CD4-positive, alpha-beta T cell treated with Interleukin-17A for 1 hour (primary cell): ENCODE results near the gene ALOX12B.
"Not testable (repeated sequence)": the region's sequence is repeated elsewhere in the genome, so short reads cannot be mapped to it uniquely, and the experiment has no call there.

Source experiments
- DNase-seq: peaks from one replicate; pipeline ENCODE4 v3.0.0-alpha.2; 2020

ALOX12B gene

GRCh38 chr17:8041249-8041928, 46.1 kb downstream of the ALOX12B start:
- peak; percentile 54 for DNase-seq

DNA sequence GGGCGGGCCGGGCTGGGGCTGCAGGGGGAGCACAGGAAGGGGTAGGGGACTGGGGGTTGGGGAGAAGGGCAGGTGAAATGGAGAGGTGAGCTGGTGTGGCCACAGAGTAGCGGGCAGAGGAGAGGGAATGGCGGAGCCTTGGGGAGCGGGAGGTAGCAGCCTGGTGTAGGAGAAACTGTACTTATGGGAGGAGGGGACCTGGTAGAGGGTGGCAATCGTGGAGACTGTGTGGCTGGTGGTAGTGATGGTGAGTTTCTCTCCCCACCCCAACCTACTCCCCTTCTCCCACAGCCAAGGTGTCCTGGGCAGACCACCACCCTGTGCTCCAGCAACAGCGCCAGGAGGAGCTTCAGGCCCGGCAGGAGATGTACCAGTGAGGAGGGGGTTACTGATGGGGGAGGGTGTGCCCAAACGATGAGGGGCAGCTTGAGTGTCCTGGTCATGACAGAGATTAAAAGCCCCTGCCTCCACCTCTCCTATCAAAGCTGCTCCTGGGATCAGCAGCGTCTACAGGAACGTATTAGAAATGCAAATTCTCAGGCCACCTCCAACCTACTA, 47.8 kb downstream of the ALOX12B start:
- no peak for DNase-seq

DNA sequence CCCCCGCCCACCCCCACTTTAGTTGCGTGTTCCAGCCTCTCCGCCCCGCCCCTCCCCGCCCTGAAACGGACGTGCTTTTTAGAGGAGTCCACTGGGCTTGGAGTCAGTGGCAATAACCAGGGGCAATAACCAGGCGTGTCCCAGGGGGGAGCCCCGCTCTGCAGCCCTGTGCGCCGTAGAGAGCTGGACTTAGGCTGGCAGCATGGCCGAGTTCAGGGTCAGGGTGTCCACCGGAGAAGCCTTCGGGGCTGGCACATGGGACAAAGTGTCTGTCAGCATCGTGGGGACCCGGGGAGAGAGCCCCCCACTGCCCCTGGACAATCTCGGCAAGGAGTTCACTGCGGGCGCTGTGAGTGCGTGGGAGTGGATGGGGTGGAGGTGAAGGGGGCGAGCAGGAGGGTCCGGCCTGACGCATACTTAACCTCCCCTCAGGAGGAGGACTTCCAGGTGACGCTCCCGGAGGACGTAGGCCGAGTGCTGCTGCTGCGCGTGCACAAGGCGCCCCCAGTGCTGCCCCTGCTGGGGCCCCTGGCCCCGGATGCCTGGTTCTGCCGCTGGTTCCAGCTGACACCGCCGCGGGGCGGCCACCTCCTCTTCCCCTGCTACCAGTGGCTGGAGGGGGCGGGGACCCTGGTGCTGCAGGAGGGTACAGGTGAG, 48.4 kb downstream of the ALOX12B start, which contains the start of gene ALOX15B:
Gene ALOX15B, plus strand, starts transcription at position 106 of the 657 bp plus-strand sequence. Its CDS starts 97 bp downstream, at position 203.
- DNase-seq = no peak

DNA sequence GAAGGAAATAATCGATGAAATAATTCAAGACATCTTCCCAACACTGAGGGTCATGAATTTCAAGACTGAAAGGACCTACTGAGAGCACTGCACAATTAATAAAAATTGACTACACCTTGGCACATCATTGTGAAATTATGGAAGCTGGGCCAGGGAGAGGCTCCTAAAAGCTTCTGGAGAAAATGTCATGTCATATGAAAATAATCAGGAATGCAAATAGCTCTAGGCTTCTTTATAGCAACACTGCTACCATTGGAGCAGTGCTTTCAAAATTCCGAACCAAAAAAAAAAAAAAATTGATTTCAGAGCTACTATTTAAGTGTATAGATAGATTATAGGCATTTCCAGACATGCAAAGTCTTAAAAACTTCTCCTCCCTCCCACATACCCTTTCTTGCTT, 55.1 kb downstream of the ALOX12B start:
- no peak for DNase-seq

DNA sequence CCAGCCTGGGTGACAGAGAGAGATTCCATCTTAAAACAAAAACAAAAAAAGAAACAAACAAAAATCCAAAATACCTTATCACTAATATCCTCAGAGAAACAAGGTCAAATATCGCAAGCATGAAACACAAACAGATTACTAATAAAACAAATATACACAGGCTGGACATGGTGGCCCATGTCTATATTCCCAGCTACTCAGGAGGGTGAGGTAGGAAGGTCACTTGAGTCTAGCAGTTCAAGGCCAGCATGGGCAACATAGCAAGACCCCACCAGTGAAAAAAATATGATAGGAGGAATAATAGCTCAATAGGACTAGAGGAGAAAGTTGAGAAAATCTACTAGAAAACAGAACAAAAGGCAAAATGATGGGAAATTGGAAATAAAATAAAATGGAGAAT, 55.6 kb downstream of the ALOX12B start:
- no peak for DNase-seq

DNA sequence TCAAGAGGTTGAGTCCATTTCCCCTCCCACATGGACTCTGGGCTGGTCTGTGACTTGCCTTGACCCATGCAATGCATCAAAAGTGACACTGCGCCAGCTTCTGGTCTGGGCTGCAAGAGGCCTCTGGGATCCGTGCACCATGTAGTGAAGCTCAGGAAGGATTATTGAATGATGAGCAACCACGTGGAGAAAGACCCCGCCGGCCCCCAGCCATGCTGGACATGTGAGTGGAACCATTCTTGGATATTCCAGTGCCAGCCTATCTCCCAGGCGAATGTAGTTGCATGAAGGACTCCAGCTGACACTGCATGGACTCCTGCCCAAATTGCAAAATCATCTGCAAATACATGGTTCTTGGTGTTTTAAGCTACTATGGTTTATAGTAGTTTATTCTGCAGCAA, 56.3 kb downstream of the ALOX12B start:
- no peak for DNase-seq

- no peak for DNase-seq
Measured at GRCh38 chr17:8029121-8029520, 58.4 kb downstream of the ALOX12B start.

DNA sequence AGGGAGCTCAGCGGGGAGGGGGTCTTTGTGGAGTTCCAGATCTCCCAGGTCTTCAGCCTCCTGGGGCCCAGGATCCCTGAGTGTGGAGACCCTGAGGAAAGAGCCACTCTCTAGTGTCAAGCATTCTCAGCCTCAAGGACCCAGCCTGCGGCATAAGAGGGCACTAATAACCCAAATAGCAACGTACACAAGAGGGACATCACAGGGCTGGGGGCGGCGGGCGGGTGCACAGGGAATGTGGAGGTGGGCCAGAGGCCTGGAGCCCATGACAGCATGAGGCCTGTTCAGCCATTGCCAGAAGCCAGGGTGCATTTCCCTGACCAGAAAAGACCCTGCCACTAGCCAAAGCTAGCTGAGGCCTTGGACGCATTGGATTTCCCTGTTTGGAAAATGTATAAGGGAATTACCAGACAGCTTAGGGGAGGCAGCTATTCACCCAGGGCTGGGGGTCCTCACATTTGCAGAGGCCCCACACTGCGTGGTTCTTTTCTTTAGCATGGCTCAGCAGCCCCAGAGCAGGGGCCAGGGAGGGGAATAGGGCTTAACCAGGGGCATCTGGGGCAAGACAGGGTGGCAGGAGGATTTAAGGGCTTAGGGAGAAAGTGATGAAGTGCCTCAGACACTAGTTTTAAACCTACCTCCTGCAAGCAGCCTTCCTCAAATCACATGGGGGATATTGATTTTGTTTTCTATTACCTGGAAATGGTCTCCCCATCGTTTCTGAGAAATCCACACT, 62.2 kb downstream of the ALOX12B start:
- DNase-seq = no peak

DNA sequence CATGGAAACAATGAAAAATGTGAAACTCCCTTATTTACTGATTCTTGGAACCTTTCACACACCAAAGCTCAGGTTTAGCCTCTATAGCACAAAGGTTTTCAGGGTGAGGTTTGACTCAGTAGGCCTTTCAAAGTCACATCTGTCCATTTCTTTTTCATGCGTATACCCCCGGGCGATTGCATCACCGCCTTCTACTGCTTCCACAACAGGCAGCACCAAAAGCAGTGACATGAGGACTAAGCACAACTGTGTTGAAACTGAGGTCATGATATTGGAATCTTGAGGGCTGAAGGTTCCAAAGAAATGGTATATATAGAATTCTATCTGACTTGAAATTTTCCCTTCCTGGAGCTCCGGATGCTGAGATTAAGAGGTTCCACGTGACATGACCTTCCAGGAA, 63.4 kb downstream of the ALOX12B start:
- DNase-seq = not testable (repeated sequence)
